ENCODE results near the gene HTT. TPM values are rescaled to one million over a fixed set of nuclear protein-coding genes. Genes with fewer than 3 reads are reported as not detected.

Gene HTT
- total and polyA plus RNA-seq, 9 of the 15 experiments (the other 6 are each of a cell fraction or from before 2014, with no cell fraction given) = 0.66 to 31.6 (median 14.7) TPM

DNA sequence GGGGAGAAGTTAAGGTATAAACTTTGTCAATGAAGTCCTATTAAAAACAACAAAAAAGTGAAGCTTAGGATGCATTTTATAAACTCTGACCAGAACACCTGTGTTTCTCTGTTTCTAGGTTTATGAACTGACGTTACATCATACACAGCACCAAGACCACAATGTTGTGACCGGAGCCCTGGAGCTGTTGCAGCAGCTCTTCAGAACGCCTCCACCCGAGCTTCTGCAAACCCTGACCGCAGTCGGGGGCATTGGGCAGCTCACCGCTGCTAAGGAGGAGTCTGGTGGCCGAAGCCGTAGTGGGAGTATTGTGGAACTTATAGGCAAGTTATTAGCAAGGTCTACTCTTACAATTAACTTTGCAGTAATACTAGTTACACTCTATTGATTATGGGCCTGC lies 46.6 kb downstream of the HTT start (continued):
- TF ChIP-seq, protein P1, sequence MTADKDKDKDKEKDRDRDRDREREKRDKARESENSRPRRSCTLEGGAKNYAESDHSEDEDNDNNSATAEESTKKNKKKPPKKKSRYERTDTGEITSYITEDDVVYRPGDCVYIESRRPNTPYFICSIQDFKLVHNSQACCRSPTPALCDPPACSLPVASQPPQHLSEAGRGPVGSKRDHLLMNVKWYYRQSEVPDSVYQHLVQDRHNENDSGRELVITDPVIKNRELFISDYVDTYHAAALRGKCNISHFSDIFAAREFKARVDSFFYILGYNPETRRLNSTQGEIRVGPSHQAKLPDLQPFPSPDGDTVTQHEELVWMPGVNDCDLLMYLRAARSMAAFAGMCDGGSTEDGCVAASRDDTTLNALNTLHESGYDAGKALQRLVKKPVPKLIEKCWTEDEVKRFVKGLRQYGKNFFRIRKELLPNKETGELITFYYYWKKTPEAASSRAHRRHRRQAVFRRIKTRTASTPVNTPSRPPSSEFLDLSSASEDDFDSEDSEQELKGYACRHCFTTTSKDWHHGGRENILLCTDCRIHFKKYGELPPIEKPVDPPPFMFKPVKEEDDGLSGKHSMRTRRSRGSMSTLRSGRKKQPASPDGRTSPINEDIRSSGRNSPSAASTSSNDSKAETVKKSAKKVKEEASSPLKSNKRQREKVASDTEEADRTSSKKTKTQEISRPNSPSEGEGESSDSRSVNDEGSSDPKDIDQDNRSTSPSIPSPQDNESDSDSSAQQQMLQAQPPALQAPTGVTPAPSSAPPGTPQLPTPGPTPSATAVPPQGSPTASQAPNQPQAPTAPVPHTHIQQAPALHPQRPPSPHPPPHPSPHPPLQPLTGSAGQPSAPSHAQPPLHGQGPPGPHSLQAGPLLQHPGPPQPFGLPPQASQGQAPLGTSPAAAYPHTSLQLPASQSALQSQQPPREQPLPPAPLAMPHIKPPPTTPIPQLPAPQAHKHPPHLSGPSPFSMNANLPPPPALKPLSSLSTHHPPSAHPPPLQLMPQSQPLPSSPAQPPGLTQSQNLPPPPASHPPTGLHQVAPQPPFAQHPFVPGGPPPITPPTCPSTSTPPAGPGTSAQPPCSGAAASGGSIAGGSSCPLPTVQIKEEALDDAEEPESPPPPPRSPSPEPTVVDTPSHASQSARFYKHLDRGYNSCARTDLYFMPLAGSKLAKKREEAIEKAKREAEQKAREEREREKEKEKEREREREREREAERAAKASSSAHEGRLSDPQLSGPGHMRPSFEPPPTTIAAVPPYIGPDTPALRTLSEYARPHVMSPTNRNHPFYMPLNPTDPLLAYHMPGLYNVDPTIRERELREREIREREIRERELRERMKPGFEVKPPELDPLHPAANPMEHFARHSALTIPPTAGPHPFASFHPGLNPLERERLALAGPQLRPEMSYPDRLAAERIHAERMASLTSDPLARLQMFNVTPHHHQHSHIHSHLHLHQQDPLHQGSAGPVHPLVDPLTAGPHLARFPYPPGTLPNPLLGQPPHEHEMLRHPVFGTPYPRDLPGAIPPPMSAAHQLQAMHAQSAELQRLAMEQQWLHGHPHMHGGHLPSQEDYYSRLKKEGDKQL (CRISPR knock-in tag; IDR thresholded peaks at IDR 0.05; ENCODE audit: borderline replicate concordance) = no peak
- no peak for TF ChIP-seq ZNF23 (CRISPR knock-in tag; IDR thresholded peaks at IDR 0.05)

DNA sequence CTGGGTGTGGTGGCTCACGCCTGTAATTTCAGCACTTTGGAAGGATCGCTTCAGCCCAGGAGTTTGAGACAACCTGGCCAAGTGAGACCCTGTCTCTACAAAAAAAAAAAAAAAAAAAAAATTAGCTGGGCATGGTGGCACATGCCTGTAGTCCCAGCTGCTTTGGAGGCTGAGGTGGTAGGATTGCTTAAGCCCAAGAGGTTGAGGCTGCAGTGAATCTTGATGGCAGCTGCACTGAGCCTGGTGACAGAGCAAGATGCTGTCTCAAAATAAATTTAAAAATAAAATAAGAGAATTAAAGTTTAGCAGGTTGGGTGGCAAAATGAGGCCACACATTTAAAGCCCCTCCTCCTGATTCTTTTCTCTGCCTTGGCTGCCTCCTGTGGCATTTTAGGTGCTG lies 47.1 kb downstream of the HTT start:
- intact Hi-C loops (cut with micrococcal nuclease) = no loop called here
- H3K4me1 ChIP-seq (replicated peaks in 1 of 2; ENCODE audit: control insufficient read depth in 2 of 2, insufficient read depth in 2 of 2, low read length in 2 of 2) = no peaks in the 10 kb centered on the region
- peaks cover 18% of the 10 kb centered on the region; the same call in 2 of the 3 replicates for H3K36me3 ChIP-seq (ENCODE audit: control insufficient read depth, insufficient read depth, low read length)
- no peak overlapping the region for H3K9ac ChIP-seq (ENCODE audit: insufficient read depth in 1 of 2, low read depth in 2 of 2, low read length in 2 of 2)
- no peaks in the 10 kb centered on the region for H4K20me1 ChIP-seq (replicated peaks; ENCODE audit: control insufficient read depth, insufficient read depth, low read length)
- no peaks in the 10 kb centered on the region for H3K9me3 ChIP-seq (replicated peaks; ENCODE audit: control insufficient read depth, insufficient read depth, low read depth, low read length)
- no TSS peak for BruUV-seq (replicated peaks)
- H2AFZ ChIP-seq (ENCODE audit: low read depth, low read length) = no peak overlapping the region
- no peaks in the 10 kb centered on the region for H3K79me2 ChIP-seq (ENCODE audit: control insufficient read depth, insufficient read depth, low read length)
- H3K4me2 ChIP-seq (ENCODE audit: insufficient read depth, low read length) = no peak overlapping the region
- ChIA-PET CTCF (ENCODE audit: low intra/inter-chr PET ratio) (no interaction called here), POLR2A (no interaction called here)
- H3K4me3 ChIP-seq = no peak overlapping the region
- no peaks in the 10 kb centered on the region for H3K9me1 ChIP-seq (ENCODE audit: control insufficient read depth, insufficient read depth, low read length)
- no peaks in the 10 kb centered on the region for H3K27me3 ChIP-seq (ENCODE audit: control insufficient read depth in 2 of 2, insufficient read depth in 2 of 2, low read length in 2 of 2)
- WGBS (ENCODE audit: insufficient coverage, low coverage, missing lambda C conversion rate) = 95% methylated on average over 2 of the region's 2 CpGs
- no peak for ATAC-seq
- FAIRE-seq = no peak
- no peak overlapping the region for H3K27ac ChIP-seq (ENCODE audit: extremely low read depth, low read depth, low read length)
- DNase-seq (ENCODE audit: extremely low read depth in 1 of 4, low spot score in 3 of 4) = no peak
- in situ Hi-C loops (cut with MboI) = no loop called here
- TF ChIP-seq FOXM1 (IDR thresholded peaks at IDR 0.05; ENCODE audit: low read depth) (no peak), FOXM1 (CRISPR knock-in tag; IDR thresholded peaks at IDR 0.05; ENCODE audit: low read depth) (no peak), ZNF77 (CRISPR knock-in tag; IDR thresholded peaks at IDR 0.05) (no peak), STAT5A (IDR thresholded peaks at IDR 0.05; ENCODE audit: borderline replicate concordance, low read length) (no peak), RBM15 (IDR thresholded peaks at IDR 0.05; ENCODE audit: insufficient read depth, low read length) (no peak), OTX1 (CRISPR knock-in tag; IDR thresholded peaks at IDR 0.05) (no peak), ETV6 (IDR thresholded peaks at IDR 0.05; ENCODE audit: borderline replicate concordance in 1 of 2, low read depth in 2 of 2, low read length in 1 of 2) (no peak), ETV6 (CRISPR knock-in tag; IDR thresholded peaks at IDR 0.05; ENCODE audit: borderline replicate concordance) (no peak), RHOXF2B (CRISPR knock-in tag; conservative IDR thresholded peaks at IDR 0.05) (no peak), PURB (CRISPR knock-in tag; IDR thresholded peaks at IDR 0.05; ENCODE audit: low read depth) (no peak), ZNF707 (CRISPR knock-in tag; conservative IDR thresholded peaks at IDR 0.05) (no peak), PTBP1 (IDR thresholded peaks at IDR 0.05; ENCODE audit: low read depth, low read length) (no peak), KDM1A (IDR thresholded peaks at IDR 0.05) (no peak), RBM34 (IDR thresholded peaks at IDR 0.05; ENCODE audit: borderline replicate concordance, insufficient read depth, low read length) (no peak)
- TF ChIP-seq, protein P2, sequence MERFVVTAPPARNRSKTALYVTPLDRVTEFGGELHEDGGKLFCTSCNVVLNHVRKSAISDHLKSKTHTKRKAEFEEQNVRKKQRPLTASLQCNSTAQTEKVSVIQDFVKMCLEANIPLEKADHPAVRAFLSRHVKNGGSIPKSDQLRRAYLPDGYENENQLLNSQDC (CRISPR knock-in tag; IDR thresholded peaks at IDR 0.05) = no peak
